RWPE1 (cell line): ENCODE results near the gene SRSF1.

Source experiments
- CTCF ChIA-PET: fragments of 350-600 bp; sonication (Branson Sonifier 250); formaldehyde crosslinking; extraction: SDS; loops from one replicate; lab custom pipeline; 2021; lab: Yijun Ruan, JAX
- POLR2A ChIA-PET: fragments of 400-600 bp; formaldehyde crosslinking; extraction: SDS; loops from one replicate; lab custom pipeline; 2020; ENCODE audit warnings: antibody characterized with exemption; ENCODE audit not compliant: low non-redundant PET; lab: Yijun Ruan, JAX
- DNase-seq: peaks from one replicate; pipeline ENCODE4 v3.0.0; 2012; ENCODE audit warnings: low spot score
- H3K27ac ChIP-seq: fragments of 450-650 bp; 2 replicates; pipeline ENCODE4 v1.5.1; 2017
- TF ChIP-seq, protein P1 (sequence below): fragments of 450-650 bp; conservative IDR thresholded peaks from 2 replicates; pipeline ENCODE4 v1.5.1; 2017; ENCODE audit warnings: low read depth, mild to moderate bottlenecking

The SRSF1 gene

GRCh38 chr17:57957120-57957850, 49.8 kb downstream of the SRSF1 start:
- H3K27ac ChIP-seq = peak overlapping the region; percentile 12; the same call in 1 of the 2 replicates
- CTCF ChIA-PET = no interaction called here
- POLR2A ChIA-PET = no interaction called here
- no peak for DNase-seq
- TF ChIP-seq, protein P1, sequence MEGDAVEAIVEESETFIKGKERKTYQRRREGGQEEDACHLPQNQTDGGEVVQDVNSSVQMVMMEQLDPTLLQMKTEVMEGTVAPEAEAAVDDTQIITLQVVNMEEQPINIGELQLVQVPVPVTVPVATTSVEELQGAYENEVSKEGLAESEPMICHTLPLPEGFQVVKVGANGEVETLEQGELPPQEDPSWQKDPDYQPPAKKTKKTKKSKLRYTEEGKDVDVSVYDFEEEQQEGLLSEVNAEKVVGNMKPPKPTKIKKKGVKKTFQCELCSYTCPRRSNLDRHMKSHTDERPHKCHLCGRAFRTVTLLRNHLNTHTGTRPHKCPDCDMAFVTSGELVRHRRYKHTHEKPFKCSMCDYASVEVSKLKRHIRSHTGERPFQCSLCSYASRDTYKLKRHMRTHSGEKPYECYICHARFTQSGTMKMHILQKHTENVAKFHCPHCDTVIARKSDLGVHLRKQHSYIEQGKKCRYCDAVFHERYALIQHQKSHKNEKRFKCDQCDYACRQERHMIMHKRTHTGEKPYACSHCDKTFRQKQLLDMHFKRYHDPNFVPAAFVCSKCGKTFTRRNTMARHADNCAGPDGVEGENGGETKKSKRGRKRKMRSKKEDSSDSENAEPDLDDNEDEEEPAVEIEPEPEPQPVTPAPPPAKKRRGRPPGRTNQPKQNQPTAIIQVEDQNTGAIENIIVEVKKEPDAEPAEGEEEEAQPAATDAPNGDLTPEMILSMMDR = no peak

- DNase-seq = no peak
- TF ChIP-seq, protein P1 = no peak
- H3K27ac ChIP-seq = peak overlapping the region; percentile 98
- ChIA-PET CTCF (interaction anchor here (0.6 to 1.8 kb wide), 4 partner anchors 29 to 493 kb away, joined by 4 to 7 read pairs (median 5); no protein-coding TSS in a partner anchor), POLR2A (no interaction called here)
Measured at GRCh38 chr17:57956291-57957119, 50.5 kb downstream of the SRSF1 start.

GRCh38 chr17:57955183-57955931, 51.7 kb downstream of the SRSF1 start, which contains the start of gene CUEDC1:
Gene CUEDC1, minus strand, starts transcription at chr17:57955412. Its CDS starts 69,848 bp downstream, at chr17:57885564.
- ChIA-PET POLR2A (interaction anchor here (0.9 kb wide), 1 partner anchor 106 kb away, joined by 3 read pairs; the partner anchor contains the start of gene MRPS23), CTCF (interaction anchor here (0.6 to 1.8 kb wide), 9 partner anchors 9 to 494 kb away, joined by 3 to 7 read pairs (median 3); no protein-coding TSS in a partner anchor)
- TF ChIP-seq, protein P1 = peak; percentile 70
- DNase-seq = peak; percentile 71
- H3K27ac ChIP-seq = peak within 1 kb of the TSS; percentile 98

DNA sequence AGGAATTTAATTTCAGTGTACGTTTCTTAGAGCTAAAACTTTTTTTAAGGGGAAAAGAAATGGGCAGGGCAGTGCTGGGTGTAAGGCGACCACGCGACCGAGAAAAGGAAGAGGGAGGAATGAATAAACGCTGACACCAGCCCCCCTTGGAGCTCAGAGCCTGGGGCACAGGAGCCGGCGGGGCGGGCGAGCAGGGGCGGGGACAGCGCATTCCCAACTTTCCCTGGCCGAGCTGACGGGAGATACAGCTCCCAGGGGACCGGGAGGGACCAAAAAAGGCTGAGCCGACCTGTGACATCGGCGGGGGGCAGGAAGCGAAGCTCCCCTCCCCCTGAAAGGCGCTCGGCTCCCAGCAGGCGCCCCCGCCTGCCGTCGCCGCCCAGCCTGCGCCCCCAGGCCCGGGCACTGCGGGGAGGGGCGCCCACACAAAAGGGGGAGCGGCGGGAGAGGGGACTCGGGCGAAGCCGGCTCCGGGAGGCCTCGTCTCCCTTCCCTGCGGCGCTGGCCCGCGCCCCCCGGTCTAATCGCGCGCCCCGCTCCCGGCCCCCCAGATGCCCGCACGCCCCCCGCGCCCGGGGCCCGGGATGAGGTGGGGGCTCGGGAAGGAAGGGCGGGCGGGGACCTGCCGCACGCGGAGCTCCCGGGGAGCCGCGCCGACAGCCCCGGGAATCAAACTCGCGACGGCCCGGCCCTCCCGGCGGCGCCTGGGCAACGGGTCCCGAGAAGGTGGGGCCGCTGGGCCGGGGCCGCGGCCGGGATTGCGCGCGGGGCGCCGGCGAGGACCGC, 52.5 kb downstream of the SRSF1 start:
- POLR2A ChIA-PET = interaction anchor here (0.9 kb wide), 1 partner anchor 105 kb away, joined by 3 read pairs; the partner anchor contains the start of gene MRPS23
- TF ChIP-seq, protein P1 = no peak
- DNase-seq = peak; percentile 57
- CTCF ChIA-PET = interaction anchor here (0.6 to 1.8 kb wide), 6 partner anchors 34 to 1192 kb away, joined by 3 to 7 read pairs (median 4); partner anchors contain the start of gene VEZF1
- peak overlapping the region; percentile 98 for H3K27ac ChIP-seq

GRCh38 chr17:57953705-57954396, 53.2 kb downstream of the SRSF1 start:
- DNase-seq = no peak
- POLR2A ChIA-PET = no interaction called here
- peak overlapping the region; percentile 98 for H3K27ac ChIP-seq
- CTCF ChIA-PET = interaction anchor here (0.6 to 1.2 kb wide), 7 partner anchors 35 to 1193 kb away, joined by 3 to 5 read pairs (median 4); partner anchors contain the start of gene VEZF1
- TF ChIP-seq, protein P1 = no peak
